Measurements from ENCODE around the gene KRI1. TPM values are rescaled to one million over a fixed set of nuclear protein-coding genes. Genes with fewer than 3 reads are reported as not detected.

Gene KRI1
- total RNA-seq, 1 experiment from 2014 or later: 27.4 TPM

- H3K9me3 Mint-ChIP-seq (ENCODE audit: unreplicated experiment): no peaks in the 10 kb centered on the region
- H3K36me3 Mint-ChIP-seq (ENCODE audit: insufficient read depth, unreplicated experiment): no peaks in the 10 kb centered on the region
- no peak overlapping the region for H3K27ac Mint-ChIP-seq (ENCODE audit: low read depth, unreplicated experiment)
- BruUV-seq (replicated peaks): no TSS peak
- TF ChIP-seq, protein P1, sequence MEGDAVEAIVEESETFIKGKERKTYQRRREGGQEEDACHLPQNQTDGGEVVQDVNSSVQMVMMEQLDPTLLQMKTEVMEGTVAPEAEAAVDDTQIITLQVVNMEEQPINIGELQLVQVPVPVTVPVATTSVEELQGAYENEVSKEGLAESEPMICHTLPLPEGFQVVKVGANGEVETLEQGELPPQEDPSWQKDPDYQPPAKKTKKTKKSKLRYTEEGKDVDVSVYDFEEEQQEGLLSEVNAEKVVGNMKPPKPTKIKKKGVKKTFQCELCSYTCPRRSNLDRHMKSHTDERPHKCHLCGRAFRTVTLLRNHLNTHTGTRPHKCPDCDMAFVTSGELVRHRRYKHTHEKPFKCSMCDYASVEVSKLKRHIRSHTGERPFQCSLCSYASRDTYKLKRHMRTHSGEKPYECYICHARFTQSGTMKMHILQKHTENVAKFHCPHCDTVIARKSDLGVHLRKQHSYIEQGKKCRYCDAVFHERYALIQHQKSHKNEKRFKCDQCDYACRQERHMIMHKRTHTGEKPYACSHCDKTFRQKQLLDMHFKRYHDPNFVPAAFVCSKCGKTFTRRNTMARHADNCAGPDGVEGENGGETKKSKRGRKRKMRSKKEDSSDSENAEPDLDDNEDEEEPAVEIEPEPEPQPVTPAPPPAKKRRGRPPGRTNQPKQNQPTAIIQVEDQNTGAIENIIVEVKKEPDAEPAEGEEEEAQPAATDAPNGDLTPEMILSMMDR (IDR thresholded peaks at IDR 0.05; ENCODE audit: unreplicated experiment): no peak
- DNase-seq (ENCODE audit: unreplicated experiment): no peak
- CTCF ChIA-PET: interaction anchor here (0.8 to 0.9 kb wide), 2 partner anchors 47 to 96 kb away, joined by 3 read pairs; no protein-coding TSS in a partner anchor
- H3K27me3 Mint-ChIP-seq (ENCODE audit: insufficient read depth, unreplicated experiment): peaks cover 22% of the 10 kb centered on the region
- POLR2A ChIA-PET: no interaction called here
- intact Hi-C loops (cut with micrococcal nuclease): no loop called here
- peak overlapping the region; percentile 29 for H3K4me3 Mint-ChIP-seq (ENCODE audit: unreplicated experiment)
- H3K4me1 Mint-ChIP-seq (ENCODE audit: insufficient read depth, unreplicated experiment): no peaks in the 10 kb centered on the region
These were observed 46.4 kb downstream of the KRI1 start for GRCh38 chr19:10519421-10519820.

- H3K4me3 Mint-ChIP-seq (ENCODE audit: unreplicated experiment): peak overlapping the region; percentile 51
- TF ChIP-seq, protein P1 (IDR thresholded peaks at IDR 0.05; ENCODE audit: unreplicated experiment): no peak
- H3K27me3 Mint-ChIP-seq (ENCODE audit: insufficient read depth, unreplicated experiment): peaks cover 22% of the 10 kb centered on the region
- no TSS peak for BruUV-seq (replicated peaks)
- CTCF ChIA-PET: interaction anchor here (0.9 kb wide), 2 partner anchors 10 to 95 kb away, joined by 3 to 4 read pairs; no protein-coding TSS in a partner anchor
- H3K36me3 Mint-ChIP-seq (ENCODE audit: insufficient read depth, unreplicated experiment): no peaks in the 10 kb centered on the region
- POLR2A ChIA-PET: no interaction called here
- no peaks in the 10 kb centered on the region for H3K9me3 Mint-ChIP-seq (ENCODE audit: unreplicated experiment)
- H3K27ac Mint-ChIP-seq (ENCODE audit: low read depth, unreplicated experiment): no peak overlapping the region
- H3K4me1 Mint-ChIP-seq (ENCODE audit: insufficient read depth, unreplicated experiment): no peaks in the 10 kb centered on the region
- DNase-seq (ENCODE audit: unreplicated experiment): no peak
- intact Hi-C loops (cut with micrococcal nuclease): no loop called here
These were observed 47.1 kb downstream of the KRI1 start for GRCh38 chr19:10518444-10519361.

DNA sequence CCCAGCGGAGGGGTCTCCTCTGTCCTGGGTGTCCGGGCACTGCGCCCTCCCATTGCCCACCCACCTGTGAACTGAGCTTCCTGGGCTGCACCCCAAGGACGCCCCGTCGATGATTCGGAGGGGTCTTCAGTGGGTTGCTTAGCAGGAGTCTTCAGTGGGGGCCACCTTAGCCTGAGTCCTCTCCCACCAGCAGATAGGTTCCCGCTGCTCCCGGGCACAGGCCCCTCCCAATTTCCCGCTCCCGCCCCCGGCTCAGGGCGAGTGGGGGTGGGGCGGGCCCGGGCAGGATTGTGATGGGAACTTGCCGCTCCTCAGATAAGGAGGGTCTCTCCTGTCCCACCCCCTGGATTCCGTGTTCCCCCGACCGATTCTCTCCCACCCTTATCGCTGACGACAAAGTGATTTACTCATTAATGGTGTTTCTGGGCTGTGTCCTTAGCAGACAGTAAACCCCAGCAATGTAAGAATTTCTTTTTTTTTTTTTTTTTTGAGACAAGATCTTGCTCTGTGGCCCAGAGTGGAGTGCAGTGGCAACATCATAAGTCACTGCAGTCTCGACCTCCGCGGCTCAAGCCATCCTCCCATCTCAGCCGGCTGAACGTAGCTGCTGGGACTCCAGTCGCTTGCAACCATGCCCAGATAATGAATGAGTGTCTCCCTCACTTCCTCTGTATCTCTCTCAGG lies 47.9 kb downstream of the KRI1 start:
- Mint-ChIP-seq H3K36me3 (ENCODE audit: insufficient read depth, unreplicated experiment) (no peaks in the 10 kb centered on the region), H3K9me3 (ENCODE audit: unreplicated experiment) (no peaks in the 10 kb centered on the region), H3K27ac (ENCODE audit: low read depth, unreplicated experiment) (no peak overlapping the region), H3K4me1 (ENCODE audit: insufficient read depth, unreplicated experiment) (no peaks in the 10 kb centered on the region), H3K27me3 (ENCODE audit: insufficient read depth, unreplicated experiment) (peaks cover 22% of the 10 kb centered on the region), H3K4me3 (ENCODE audit: unreplicated experiment) (peak overlapping the region; percentile 51)
- ChIA-PET CTCF (interaction anchor here (0.9 kb wide), 1 partner anchor 9 kb away, joined by 4 read pairs; no protein-coding TSS in a partner anchor), POLR2A (no interaction called here)
- TF ChIP-seq, protein P1 (IDR thresholded peaks at IDR 0.05; ENCODE audit: unreplicated experiment): no peak
- intact Hi-C loops (cut with micrococcal nuclease): no loop called here
- no TSS peak for BruUV-seq (replicated peaks)
- no peak for DNase-seq (ENCODE audit: unreplicated experiment)

- Mint-ChIP-seq H3K4me3 (ENCODE audit: unreplicated experiment) (peak within 1 kb of the TSS; percentile 51), H3K27ac (ENCODE audit: low read depth, unreplicated experiment) (no peak within 1 kb of the TSS), H3K27me3 (ENCODE audit: insufficient read depth, unreplicated experiment) (peaks cover 22% of the 10 kb centered on the region), H3K9me3 (ENCODE audit: unreplicated experiment) (no peaks in the 10 kb centered on the region), H3K4me1 (ENCODE audit: insufficient read depth, unreplicated experiment) (no peaks in the 10 kb centered on the region), H3K36me3 (ENCODE audit: insufficient read depth, unreplicated experiment) (no peaks in the 10 kb centered on the region)
- intact Hi-C loops (cut with micrococcal nuclease): no loop called here
- BruUV-seq (replicated peaks): no TSS peak
- CTCF ChIA-PET: interaction anchor here (1.1 kb wide), 1 partner anchor 11 kb away, joined by 5 read pairs; no protein-coding TSS in a partner anchor
- POLR2A ChIA-PET: no interaction called here
- TF ChIP-seq, protein P1 (IDR thresholded peaks at IDR 0.05; ENCODE audit: unreplicated experiment): no peak
- DNase-seq (ENCODE audit: unreplicated experiment): no peak
These were observed 48.5 kb downstream of the KRI1 start, which contains the start of gene S1PR5 for GRCh38 chr19:10517361-10517759. S1PR5 (minus strand) TSS chr19:10517447; CDS start chr19:10515011, 2,436 bp downstream.
